Testis (tissue), 2 donors: ENCODE data around the gene ATP5PD.

ENCODE experiments used
- POLR2A ChIP-seq: fragments of 450-650 bp; IDR thresholded peaks from one replicate; pipeline ENCODE4 v1.6.1; 2017; ENCODE audit warnings: antibody characterized with exemption, mild to moderate bottlenecking, moderate library complexity
- TF ChIP-seq, protein P1 (sequence below), 3 experiments: fragments of 450-650 bp in 2 of 3; fragments of 200-600 bp in 1 of 3; sonication (generic) in 1 of 3; IDR thresholded peaks; one replicate each; pipeline ENCODE4 v1.5.1; 2016 to 2019; ENCODE audit warnings: antibody characterized with exemption in 3 of 3, mild to moderate bottlenecking in 2 of 3, moderate library complexity in 1 of 3

DNA sequence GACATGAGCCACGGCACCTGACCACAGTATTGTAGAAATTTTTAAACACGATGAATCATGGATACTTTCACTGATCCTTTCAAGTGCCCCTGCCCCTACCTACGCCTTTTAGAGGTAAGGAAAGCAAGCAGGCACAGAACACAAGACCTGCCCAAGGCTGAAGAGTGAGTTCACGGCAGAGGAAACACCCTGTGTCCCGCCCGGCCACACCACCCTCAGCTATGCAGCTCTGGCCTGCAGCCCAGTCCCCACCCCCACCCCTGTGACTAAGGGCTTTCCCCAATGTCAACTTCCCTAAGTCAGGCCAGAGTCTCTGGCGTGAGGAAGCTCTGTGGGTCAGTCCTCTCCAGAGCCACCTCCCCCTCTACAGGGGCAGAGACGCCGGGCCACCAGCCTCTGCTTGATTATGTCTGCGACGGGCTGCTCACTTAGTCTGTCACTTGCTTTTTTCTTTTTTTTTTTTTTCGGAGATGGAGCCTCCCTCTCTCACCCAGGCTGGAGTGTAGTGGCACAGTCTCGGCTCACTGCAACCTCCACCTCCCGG lies 49.4 kb upstream of the ATP5PD start:
- TF ChIP-seq, protein P1, sequence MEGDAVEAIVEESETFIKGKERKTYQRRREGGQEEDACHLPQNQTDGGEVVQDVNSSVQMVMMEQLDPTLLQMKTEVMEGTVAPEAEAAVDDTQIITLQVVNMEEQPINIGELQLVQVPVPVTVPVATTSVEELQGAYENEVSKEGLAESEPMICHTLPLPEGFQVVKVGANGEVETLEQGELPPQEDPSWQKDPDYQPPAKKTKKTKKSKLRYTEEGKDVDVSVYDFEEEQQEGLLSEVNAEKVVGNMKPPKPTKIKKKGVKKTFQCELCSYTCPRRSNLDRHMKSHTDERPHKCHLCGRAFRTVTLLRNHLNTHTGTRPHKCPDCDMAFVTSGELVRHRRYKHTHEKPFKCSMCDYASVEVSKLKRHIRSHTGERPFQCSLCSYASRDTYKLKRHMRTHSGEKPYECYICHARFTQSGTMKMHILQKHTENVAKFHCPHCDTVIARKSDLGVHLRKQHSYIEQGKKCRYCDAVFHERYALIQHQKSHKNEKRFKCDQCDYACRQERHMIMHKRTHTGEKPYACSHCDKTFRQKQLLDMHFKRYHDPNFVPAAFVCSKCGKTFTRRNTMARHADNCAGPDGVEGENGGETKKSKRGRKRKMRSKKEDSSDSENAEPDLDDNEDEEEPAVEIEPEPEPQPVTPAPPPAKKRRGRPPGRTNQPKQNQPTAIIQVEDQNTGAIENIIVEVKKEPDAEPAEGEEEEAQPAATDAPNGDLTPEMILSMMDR (IDR thresholded peaks at IDR 0.05): no peak
- no peak for TF ChIP-seq POLR2A
